Suprapubic skin (tissue), 3 donors: ENCODE measurements around the gene C10orf95.

Experiments
- POLR2A ChIP-seq, 2 donors: fragments of 450-650 bp; IDR thresholded peaks; one replicate each; pipeline ENCODE4 v1.6.1; 2017; ENCODE audit warnings: antibody characterized with exemption in 2 of 2, mild to moderate bottlenecking in 2 of 2, moderate library complexity in 2 of 2
- TF ChIP-seq, protein P1 (sequence below), 2 donors: fragments of 200-600 bp in 1 of 2; fragments of 450-650 bp in 1 of 2; sonication (generic) in 1 of 2; IDR thresholded peaks; one replicate each; pipeline ENCODE4 v1.5.1; 2016 to 2019; ENCODE audit warnings: antibody characterized with exemption in 2 of 2, mild to moderate bottlenecking in 1 of 2, moderate library complexity in 1 of 2

DNA sequence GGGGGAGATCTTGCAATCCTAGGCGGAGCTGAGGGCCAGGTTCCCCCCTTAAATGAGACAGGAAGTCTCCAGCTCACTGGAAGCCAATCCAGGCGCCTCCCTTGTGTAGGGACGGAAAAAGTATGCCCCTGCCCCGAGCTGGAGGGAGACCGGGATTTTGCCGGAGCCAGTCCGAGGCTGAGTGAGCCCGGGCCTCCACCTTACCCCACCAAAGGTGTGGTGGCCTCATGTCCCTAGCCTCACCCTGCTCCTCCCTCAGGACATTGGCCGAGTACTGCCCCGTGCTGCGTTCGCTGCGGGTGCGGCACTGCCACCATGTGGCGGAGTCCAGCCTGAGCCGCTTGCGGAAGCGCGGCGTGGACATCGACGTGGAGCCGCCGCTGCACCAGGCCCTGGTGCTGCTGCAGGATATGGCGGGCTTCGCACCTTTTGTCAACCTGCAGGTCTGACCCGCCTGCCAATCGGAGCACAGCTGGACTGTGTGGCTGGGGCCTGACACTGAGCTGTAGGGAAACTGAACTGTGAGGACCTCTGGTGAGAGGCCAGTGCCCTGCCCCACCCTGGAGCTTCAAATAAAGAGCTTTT, 28.7 kb downstream of the C10orf95 start:
- TF ChIP-seq, protein P1, sequence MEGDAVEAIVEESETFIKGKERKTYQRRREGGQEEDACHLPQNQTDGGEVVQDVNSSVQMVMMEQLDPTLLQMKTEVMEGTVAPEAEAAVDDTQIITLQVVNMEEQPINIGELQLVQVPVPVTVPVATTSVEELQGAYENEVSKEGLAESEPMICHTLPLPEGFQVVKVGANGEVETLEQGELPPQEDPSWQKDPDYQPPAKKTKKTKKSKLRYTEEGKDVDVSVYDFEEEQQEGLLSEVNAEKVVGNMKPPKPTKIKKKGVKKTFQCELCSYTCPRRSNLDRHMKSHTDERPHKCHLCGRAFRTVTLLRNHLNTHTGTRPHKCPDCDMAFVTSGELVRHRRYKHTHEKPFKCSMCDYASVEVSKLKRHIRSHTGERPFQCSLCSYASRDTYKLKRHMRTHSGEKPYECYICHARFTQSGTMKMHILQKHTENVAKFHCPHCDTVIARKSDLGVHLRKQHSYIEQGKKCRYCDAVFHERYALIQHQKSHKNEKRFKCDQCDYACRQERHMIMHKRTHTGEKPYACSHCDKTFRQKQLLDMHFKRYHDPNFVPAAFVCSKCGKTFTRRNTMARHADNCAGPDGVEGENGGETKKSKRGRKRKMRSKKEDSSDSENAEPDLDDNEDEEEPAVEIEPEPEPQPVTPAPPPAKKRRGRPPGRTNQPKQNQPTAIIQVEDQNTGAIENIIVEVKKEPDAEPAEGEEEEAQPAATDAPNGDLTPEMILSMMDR (IDR thresholded peaks at IDR 0.05) = peak in 1 of 2 donors; percentile 81
- TF ChIP-seq POLR2A (IDR thresholded peaks at IDR 0.05) = no peak
